Measurements from ENCODE around the gene MAP3K20. TPM values are rescaled to one million over a fixed set of nuclear protein-coding genes. Genes with fewer than 3 reads are reported as not detected.
A peak's percentile ranks its signal among the peaks of the same experiment; 100 is the strongest.

The MAP3K20 gene
- total RNA-seq, 8 experiments from 2014 or later = 2.9 to 69.1 (median 13.4) TPM

DNA sequence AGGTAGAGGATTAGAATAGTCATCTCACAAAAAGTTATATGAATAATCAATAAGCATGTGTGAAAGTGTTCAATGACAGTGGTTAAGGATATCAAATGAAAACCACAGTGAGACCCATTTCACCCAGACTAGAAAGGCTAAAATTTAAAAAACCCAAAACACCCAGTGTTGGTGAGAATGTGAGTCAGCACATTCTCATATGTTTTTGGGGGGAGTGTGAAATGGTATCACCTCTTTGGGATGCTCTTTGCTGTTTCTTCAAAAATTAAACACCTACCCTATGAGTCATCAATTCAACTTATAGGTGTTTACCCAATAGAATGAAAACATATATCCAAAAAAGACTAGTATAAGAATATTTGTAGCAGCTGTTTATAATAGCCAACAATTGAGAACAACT is 69.8 kb downstream of the MAP3K20 start:
- no peak overlapping the region for H3K4me3 ChIP-seq
- H3K27ac ChIP-seq = no peak overlapping the region
- H3K4me1 ChIP-seq (replicated peaks in 1 of 2) = no peaks in the 10 kb centered on the region
- ATAC-seq (replicated peaks in 6 of 8) = no peak
- in situ Hi-C loops (cut with MboI; ENCODE audit: low pct_unique_long_range_greater_than_20kb in 2 of 9, low sequenced_read_pairs in 9 of 9, unreplicated experiment in 9 of 9) = no loop called here

DNA sequence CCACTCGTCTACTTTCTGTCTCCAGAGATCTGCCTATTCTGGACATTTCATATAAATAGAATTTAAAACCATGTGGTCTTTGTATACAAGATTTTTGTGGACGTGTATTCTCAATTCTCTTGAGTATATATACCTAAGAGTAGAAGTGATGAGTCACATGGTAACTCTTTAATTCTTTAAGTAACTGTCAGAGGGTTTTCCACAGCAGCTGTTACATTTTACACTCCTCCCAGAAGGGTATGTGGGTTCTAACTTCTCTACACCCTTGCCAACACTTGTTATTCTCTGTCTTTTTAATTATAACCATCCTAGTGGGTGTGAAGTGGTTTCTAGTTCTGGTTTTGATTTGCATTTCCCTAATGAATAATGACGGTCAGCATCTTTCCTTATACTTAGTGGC is 70.9 kb downstream of the MAP3K20 start:
- no peak for ATAC-seq (replicated peaks in 6 of 8)
- no peak overlapping the region for H3K4me3 ChIP-seq
- WGBS, 10 experiments = 0 to 93% (median 72%) methylated on average over 1 to 3 of the region's 3 CpGs; no CpG with 5 or more reads in 2 of the 10 experiments
- H3K4me1 ChIP-seq (replicated peaks in 1 of 2) = no peaks in the 10 kb centered on the region
- H3K27ac ChIP-seq = no peak overlapping the region
- in situ Hi-C loops (cut with MboI; ENCODE audit: low pct_unique_long_range_greater_than_20kb in 2 of 9, low sequenced_read_pairs in 9 of 9, unreplicated experiment in 9 of 9) = no loop called here

DNA sequence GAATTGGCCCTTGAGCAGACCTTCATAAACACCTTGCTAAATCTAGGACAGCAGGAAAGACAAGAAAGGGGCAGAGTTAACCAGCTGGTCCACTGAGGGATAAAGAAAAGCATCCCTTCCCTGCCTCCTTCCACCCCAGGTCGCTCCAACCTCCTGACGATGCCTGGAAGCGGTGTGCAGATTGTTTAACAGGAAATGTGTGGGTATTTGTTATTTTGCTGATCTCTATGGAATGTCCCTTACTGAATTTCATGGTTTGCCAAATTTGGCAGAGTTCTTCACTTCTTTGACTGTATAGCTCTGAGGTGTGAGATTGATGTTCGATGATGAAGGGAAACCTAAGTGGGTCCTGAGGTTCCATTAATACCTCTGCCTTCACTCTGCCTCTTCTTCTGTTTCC is 72.9 kb downstream of the MAP3K20 start:
- WGBS, 10 experiments = 46 to 100% (median 91%) methylated on average over 1 to 4 of the region's 4 CpGs; no CpG with 5 or more reads in 2 of the 10 experiments
- H3K27ac ChIP-seq = no peak overlapping the region

GRCh38 chr2:173149491-173149890 is 73.8 kb downstream of the MAP3K20 start:
- no peak for ATAC-seq (replicated peaks in 6 of 8)
- in situ Hi-C loops (cut with MboI; ENCODE audit: low pct_unique_long_range_greater_than_20kb in 2 of 9, low sequenced_read_pairs in 9 of 9, unreplicated experiment in 9 of 9) = no loop called here
- no peak overlapping the region for H3K27ac ChIP-seq
- no peaks in the 10 kb centered on the region for H3K4me1 ChIP-seq (replicated peaks in 1 of 2)
- no peak overlapping the region for H3K4me3 ChIP-seq
- WGBS, 10 experiments = 96 to 100% (median 96%) methylated on average over 4 of the region's 4 CpGs; no CpG with 5 or more reads in 4 of the 10 experiments

More for the DNA sequence above, 72.9 kb downstream of the MAP3K20 start:
- Histone ChIP-seq H3K4me1 (replicated peaks in 1 of 2) (no peaks in the 10 kb centered on the region), H3K4me3 (no peak overlapping the region)
- in situ Hi-C loops (cut with MboI; ENCODE audit: low pct_unique_long_range_greater_than_20kb in 2 of 9, low sequenced_read_pairs in 9 of 9, unreplicated experiment in 9 of 9) = no loop called here
- ATAC-seq (replicated peaks in 6 of 8) = peak in 1 of 8 experiments; percentile 31

DNA sequence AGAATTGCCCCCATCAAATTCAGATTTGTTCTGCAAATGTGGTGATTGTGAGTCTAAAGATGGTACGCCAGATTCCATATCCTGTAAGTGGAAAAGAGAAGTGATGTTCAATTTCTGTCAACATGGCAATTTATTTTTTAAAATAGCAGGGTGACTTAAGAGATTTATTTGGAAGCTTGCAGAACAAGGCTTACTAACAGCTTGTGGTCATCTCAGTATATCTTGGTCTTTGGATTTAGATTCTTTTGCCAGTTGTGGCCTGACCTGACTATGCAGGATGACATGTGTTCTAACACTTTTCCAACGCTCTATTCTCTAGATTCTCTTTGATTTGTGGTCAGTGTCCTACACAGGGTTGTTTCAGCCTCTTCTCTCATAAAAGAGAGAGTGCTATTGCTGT is 74.4 kb downstream of the MAP3K20 start:
- Histone ChIP-seq H3K4me3 (no peak overlapping the region), H3K4me1 (replicated peaks in 1 of 2) (no peaks in the 10 kb centered on the region), H3K27ac (no peak overlapping the region)
- no peak for ATAC-seq (replicated peaks in 6 of 8)
- in situ Hi-C loops (cut with MboI; ENCODE audit: low pct_unique_long_range_greater_than_20kb in 2 of 9, low sequenced_read_pairs in 9 of 9, unreplicated experiment in 9 of 9) = no loop called here
- 43 to 100% (median 87%) methylated on average over 1 to 2 of the region's 2 CpGs; no CpG with 5 or more reads in 3 of the 10 experiments for WGBS, 10 experiments

DNA sequence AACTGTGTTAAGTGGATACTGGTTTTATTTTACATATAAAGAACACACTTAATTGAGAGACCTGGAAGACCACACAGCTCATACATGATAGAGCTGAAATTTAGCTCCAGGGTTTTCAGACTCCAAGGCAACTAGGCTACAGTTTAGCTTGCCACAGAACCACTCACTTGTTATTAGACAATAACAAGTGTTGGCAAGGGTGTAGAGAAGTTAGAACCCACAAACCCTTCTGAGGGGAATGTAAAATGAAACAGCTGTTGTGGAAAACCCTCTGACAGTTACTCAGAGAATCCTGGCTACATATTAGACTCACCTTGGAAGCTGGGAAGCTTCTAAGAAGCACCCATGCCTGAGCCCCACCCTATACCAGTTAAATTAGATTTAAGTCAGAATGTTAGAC is 75.3 kb downstream of the MAP3K20 start:
- H3K4me1 ChIP-seq (replicated peaks in 1 of 2) = no peaks in the 10 kb centered on the region
- no peak overlapping the region for H3K4me3 ChIP-seq
- H3K27ac ChIP-seq = no peak overlapping the region
- no peak for ATAC-seq (replicated peaks in 6 of 8)
- in situ Hi-C loops (cut with MboI; ENCODE audit: low pct_unique_long_range_greater_than_20kb in 2 of 9, low sequenced_read_pairs in 9 of 9, unreplicated experiment in 9 of 9) = no loop called here

DNA sequence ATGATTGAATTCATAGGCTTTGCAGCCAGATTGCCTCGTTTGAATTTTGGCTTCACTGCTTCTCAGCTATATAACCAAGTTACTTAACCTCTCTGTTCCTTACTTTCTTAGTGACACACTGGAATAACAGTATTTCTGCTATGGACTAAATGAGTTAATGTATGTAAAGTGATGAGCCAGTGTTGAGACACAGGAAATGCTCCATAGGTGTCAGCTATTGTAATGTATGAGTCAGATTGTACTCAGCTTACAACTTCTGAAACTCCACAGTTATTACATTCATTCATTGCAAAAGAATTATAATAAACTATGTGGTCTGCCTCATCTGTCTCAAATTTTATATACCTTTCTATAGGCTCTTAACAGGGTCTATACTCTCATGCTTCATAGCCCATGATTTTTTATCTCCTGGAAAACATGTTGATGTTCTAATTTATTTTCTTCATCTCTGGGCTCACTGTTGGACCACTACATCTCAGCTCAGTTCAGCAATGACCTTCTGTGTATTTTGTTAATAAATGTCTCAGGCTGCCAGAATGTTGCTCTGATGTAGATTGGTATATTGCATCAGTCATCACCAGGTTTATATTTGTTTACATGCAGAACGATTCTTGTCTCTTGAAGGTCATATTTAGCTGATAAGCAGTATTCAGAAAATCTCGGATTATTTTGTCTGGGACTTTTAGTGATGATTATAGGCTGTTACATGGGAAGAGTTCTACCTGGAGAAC is 76.2 kb downstream of the MAP3K20 start:
- Histone ChIP-seq H3K4me3 (no peak overlapping the region), H3K4me1 (replicated peaks in 1 of 2) (no peaks in the 10 kb centered on the region), H3K27ac (no peak overlapping the region)
- in situ Hi-C loops (cut with MboI; ENCODE audit: low pct_unique_long_range_greater_than_20kb in 2 of 9, low sequenced_read_pairs in 9 of 9, unreplicated experiment in 9 of 9) = no loop called here
- peak in 3 of 8 experiments; percentile 36 to 75 (median 65) for ATAC-seq (replicated peaks in 6 of 8)
- 18 to 90% (median 68%) methylated on average over 1 to 3 of the region's 3 CpGs; no CpG with 5 or more reads in 1 of the 10 experiments for WGBS, 10 experiments

- 70 to 100% (median 100%) methylated on average over 1 of the region's 1 CpG; no CpG with 5 or more reads in 4 of the 10 experiments for WGBS, 10 experiments
- H3K27ac ChIP-seq = no peak overlapping the region
- no peak overlapping the region for H3K4me3 ChIP-seq
- no peaks in the 10 kb centered on the region for H3K4me1 ChIP-seq (replicated peaks in 1 of 2)
- in situ Hi-C loops (cut with MboI; ENCODE audit: low pct_unique_long_range_greater_than_20kb in 2 of 9, low sequenced_read_pairs in 9 of 9, unreplicated experiment in 9 of 9) = no loop called here
- no peak for ATAC-seq (replicated peaks in 6 of 8)
These were observed 77.7 kb downstream of the MAP3K20 start for GRCh38 chr2:173153301-173153885.

GRCh38 chr2:173157676-173158293 is 82.1 kb downstream of the MAP3K20 start:
- H3K4me1 ChIP-seq (replicated peaks in 1 of 2) = no peaks in the 10 kb centered on the region
- H3K27ac ChIP-seq = no peak overlapping the region
- in situ Hi-C loops (cut with MboI; ENCODE audit: low pct_unique_long_range_greater_than_20kb in 2 of 9, low sequenced_read_pairs in 9 of 9, unreplicated experiment in 9 of 9) = no loop called here
- WGBS, 10 experiments = 67 to 100% (median 85%) methylated on average over 1 to 3 of the region's 3 CpGs; no CpG with 5 or more reads in 2 of the 10 experiments
- no peak overlapping the region for H3K4me3 ChIP-seq
- ATAC-seq (replicated peaks in 6 of 8) = no peak

- ATAC-seq (replicated peaks in 6 of 8) = peak in 5 of 8 experiments; percentile 57 to 100 (median 87)
- in situ Hi-C loops (cut with MboI; ENCODE audit: low pct_unique_long_range_greater_than_20kb in 2 of 9, low sequenced_read_pairs in 9 of 9, unreplicated experiment in 9 of 9) = no loop called here
- Histone ChIP-seq H3K27ac (no peak overlapping the region), H3K4me3 (no peak overlapping the region), H3K4me1 (replicated peaks in 1 of 2) (no peaks in the 10 kb centered on the region)
- WGBS, 10 experiments = 20 to 40% methylated on average over 1 of the region's 1 CpG; no CpG with 5 or more reads in 8 of the 10 experiments
These were observed 84.3 kb downstream of the MAP3K20 start for GRCh38 chr2:173159791-173160463.

- in situ Hi-C loops (cut with MboI; ENCODE audit: low pct_unique_long_range_greater_than_20kb in 2 of 9, low sequenced_read_pairs in 9 of 9, unreplicated experiment in 9 of 9) = no loop called here
- Histone ChIP-seq H3K27ac (no peak overlapping the region), H3K4me3 (no peak overlapping the region), H3K4me1 (replicated peaks in 1 of 2) (no peaks in the 10 kb centered on the region)
- 47 to 93% (median 89%) methylated on average over 1 to 4 of the region's 4 CpGs; no CpG with 5 or more reads in 2 of the 10 experiments for WGBS, 10 experiments
- ATAC-seq (replicated peaks in 6 of 8) = no peak
These were observed 85.0 kb downstream of the MAP3K20 start for GRCh38 chr2:173160618-173161017.

DNA sequence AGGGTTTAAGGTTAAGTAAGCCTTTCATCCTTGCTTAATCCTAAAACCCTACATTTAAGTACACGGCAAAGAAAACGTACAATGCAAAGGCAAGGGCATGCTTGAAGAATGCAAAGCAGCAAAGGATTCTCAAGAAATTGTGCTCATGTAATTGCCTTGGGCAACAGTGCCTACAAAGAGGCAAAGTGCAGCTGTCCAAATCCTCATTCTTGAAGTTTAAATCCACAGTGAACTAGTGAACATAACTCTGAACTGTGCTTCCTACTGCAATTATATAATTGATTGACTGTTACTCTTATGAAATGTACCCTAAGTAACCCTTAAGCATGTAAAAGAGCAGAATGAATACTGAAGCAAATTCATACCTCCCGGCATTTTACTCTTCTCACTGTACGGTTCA is 85.4 kb downstream of the MAP3K20 start:
- no peak overlapping the region for H3K4me3 ChIP-seq
- 11 to 100% (median 96%) methylated on average over 1 to 4 of the region's 4 CpGs; no CpG with 5 or more reads in 1 of the 10 experiments for WGBS, 10 experiments
- no peak overlapping the region for H3K27ac ChIP-seq
- no peaks in the 10 kb centered on the region for H3K4me1 ChIP-seq (replicated peaks in 1 of 2)
- in situ Hi-C loops (cut with MboI; ENCODE audit: low pct_unique_long_range_greater_than_20kb in 2 of 9, low sequenced_read_pairs in 9 of 9, unreplicated experiment in 9 of 9) = no loop called here
- peak in 1 of 8 experiments; percentile 84 for ATAC-seq (replicated peaks in 6 of 8)

GRCh38 chr2:173161507-173161906 is 85.9 kb downstream of the MAP3K20 start:
- Histone ChIP-seq H3K4me1 (replicated peaks in 1 of 2) (no peaks in the 10 kb centered on the region), H3K27ac (no peak overlapping the region), H3K4me3 (no peak overlapping the region)
- in situ Hi-C loops (cut with MboI; ENCODE audit: low pct_unique_long_range_greater_than_20kb in 2 of 9, low sequenced_read_pairs in 9 of 9, unreplicated experiment in 9 of 9) = no loop called here
- peak in 1 of 8 experiments; percentile 64 for ATAC-seq (replicated peaks in 6 of 8)
- 62 to 100% (median 88%) methylated on average over 2 to 6 of the region's 6 CpGs; no CpG with 5 or more reads in 1 of the 10 experiments for WGBS, 10 experiments

Data from motor neuron (in vitro differentiated cells).